OCI-M2 (cell line): ENCODE data around the gene LAMA2.

Experiments
- DNase-seq: peaks from one replicate; lab custom pipeline; 2025; ENCODE audit not compliant: unreplicated experiment; lab: John Stamatoyannopoulos, UW

LAMA2 gene

DNA sequence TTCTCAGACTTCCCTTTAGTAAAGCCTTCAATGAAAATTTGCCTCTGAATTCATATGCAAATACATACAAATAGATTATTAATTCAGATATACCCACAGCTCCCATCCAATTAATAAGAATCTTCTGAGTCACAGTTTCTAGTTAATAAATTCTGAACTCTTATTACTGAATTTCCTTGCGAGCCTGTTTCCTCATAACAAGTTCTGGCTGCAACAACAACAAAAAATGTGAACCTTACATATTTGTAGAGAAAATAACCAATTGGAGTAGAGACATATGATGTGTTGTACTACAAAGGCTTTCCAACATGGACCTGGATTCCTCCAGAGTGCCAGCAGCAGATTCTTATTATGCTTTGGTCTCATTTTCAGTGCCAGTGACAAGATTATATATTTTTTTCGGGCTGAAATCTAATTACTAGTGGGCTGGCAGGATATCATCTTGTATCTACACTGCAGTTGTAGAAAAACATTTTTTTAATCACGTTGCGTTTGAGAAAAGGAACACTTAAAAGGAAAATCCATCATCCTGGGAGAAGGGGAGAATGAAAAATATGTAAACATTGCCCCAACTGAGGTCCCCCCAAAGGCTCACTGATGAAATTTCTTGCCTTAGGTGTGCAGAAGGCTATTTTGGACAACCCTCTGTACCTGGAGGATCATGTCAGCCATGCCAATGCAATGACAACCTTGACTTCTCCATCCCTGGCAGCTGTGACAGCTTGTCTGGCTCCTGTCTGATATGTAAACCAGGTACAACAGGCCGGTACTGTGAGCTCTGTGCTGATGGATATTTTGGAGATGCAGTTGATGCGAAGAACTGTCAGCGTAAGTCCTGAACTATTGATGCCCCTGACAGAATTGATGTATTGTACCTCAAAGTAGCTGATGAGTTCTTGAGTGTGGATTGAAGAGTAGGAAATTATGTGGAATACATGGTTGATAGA, 404.6 kb downstream of the LAMA2 start:
- DNase-seq, result no peak

DNA sequence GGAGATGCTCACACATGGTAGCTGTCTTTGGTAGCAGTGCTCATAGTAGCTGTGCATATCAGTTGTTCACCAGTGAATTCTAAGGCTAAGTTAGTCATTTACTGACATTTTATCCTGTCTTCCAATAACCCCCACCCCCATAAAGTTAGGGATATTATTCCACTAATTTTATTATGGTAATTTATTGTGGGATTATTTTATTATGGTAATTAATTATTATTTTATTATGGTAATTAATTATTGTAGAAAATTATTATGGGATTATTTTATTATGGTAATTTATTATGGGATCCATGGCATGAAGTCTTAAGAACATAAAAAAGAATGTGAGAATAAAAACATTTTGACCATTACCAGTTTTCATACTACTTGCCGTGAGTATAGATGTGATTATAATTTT, 406.5 kb downstream of the LAMA2 start:
- DNase-seq, result no peak

DNA sequence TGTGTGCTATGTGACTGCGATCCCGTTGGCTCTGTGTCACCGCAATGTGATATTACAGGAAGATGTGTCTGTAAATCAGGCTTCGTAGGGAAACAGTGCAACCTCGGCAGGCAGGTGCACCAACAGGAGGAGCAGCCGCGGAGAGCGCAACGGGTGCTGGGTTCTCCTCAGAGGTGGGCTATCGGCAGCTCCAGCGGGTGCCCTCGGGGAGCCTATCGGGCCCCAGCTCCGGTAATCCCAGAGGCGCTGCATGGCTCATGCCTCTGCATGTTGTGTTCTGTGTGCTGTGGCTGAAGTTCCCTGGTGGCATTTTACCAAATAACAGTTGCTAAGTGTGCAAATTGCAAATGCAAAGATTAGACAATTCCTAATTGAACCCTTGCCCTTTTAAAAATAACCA, 409.9 kb downstream of the LAMA2 start:
- no peak for DNase-seq

DNA sequence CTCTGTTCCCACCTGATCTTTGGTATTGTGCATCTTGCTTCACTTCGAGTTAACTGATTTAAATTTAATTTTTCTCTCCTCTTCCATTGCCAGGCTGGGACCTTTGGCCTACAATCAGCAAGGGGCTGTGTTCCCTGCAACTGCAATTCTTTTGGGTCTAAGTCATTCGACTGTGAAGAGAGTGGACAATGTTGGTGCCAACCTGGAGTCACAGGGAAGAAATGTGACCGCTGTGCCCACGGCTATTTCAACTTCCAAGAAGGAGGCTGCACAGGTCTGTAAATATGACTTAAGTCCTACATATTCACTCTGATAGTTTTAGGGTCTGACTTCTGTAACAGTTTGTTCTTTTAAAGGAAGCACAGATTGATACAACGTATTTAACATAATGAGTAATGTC, 414.7 kb downstream of the LAMA2 start:
- no peak for DNase-seq

GRCh38 chr6:129302671-129303070, 419.7 kb downstream of the LAMA2 start:
- DNase-seq, result no peak

DNA sequence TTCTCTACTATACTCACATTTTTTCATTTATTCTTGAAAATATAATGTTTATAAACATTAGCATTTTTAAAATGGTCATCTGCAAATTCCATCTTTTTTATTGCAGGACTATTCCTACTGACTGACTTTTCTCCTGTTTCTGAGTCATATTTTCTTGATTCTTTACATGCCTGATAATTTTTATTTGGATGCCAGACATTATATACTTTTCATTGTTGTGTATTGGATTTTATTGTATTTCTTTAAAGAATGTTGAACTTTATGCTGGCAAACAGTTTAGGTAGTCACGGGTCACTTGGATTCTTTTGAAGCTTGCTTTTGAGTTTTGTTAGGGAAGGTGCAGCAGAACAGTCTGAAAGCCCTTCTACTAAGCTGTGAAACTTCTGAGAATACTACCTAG, 423.9 kb downstream of the LAMA2 start:
- no peak for DNase-seq

GRCh38 chr6:129307845-129308244, 424.9 kb downstream of the LAMA2 start:
- no peak for DNase-seq

- DNase-seq, result no peak
These were observed 426.2 kb downstream of the LAMA2 start for GRCh38 chr6:129309154-129309553.

DNA sequence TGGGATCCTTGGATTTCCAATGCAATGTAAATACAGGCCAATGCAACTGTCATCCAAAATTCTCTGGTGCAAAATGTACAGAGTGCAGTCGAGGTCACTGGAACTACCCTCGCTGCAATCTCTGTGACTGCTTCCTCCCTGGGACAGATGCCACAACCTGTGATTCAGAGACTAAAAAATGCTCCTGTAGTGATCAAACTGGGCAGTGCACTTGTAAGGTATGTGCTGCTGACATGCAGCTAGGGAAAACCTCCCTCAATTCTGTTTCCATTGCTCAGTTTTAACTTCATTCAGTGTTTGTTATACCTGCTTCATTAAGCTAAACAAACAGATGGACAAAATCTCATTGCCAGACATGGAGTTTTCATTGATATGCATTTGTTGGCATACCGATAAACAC, 429.9 kb downstream of the LAMA2 start:
- no peak for DNase-seq

DNA sequence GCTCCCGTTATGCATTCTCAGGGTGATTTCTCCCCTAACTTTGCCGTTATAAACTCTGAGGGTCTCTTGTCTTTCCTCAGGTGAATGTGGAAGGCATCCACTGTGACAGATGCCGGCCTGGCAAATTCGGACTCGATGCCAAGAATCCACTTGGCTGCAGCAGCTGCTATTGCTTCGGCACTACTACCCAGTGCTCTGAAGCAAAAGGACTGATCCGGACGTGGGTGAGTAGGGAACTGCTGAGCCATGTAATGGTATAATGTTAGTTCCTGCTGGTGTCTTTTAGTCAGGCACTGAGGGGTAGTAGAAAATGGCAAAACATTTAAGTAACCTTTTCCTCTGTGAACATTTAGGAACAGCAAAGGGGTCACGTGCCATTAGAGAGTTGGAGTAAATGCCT, 431.6 kb downstream of the LAMA2 start:
- no peak for DNase-seq

GRCh38 chr6:129317931-129318820, 435.2 kb downstream of the LAMA2 start:
- no peak for DNase-seq

DNA sequence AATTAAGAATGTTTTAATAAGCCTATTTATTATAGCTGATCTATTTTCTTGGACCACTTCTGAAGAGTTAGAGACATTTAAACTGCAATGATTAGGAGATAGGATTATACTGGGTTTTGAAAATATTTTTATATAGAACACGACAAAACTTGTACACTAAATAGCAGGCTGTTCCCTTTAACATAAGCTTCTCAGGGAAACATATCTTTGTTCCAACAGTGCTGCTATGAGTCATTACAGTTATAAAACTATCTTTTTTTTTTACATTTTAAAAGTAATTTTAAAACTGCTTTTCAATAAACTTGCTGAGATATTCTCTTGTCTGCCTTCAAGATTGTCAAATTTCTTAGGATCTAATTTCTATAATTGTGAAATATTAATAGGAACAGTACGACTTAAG, 438.0 kb downstream of the LAMA2 start:
- DNase-seq, result no peak

DNA sequence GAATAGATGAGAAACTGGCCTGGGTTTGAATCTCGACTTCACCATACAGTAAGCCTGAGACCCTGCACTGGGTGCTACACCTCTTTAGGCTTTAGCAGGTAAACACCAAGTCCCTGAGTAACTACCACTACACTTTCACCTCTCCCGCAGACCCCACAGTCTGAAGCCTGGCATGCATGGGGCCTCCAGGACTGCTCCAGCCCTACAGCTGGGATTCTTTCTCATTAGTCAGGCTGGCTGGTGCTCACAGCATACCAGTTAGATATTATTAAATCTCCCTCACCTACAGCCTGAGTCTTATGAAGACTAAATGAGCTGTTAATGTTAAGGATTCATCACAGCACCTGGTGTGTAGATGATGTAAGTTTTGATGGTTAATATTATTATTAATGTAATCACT, 438.4 kb downstream of the LAMA2 start:
- DNase-seq, result no peak

GRCh38 chr6:129324345-129324744, 441.4 kb downstream of the LAMA2 start:
- no peak for DNase-seq

GRCh38 chr6:129329678-129330077, 446.7 kb downstream of the LAMA2 start:
- no peak for DNase-seq

GRCh38 chr6:129331450-129332138, 448.7 kb downstream of the LAMA2 start:
- DNase-seq, result no peak

DNA sequence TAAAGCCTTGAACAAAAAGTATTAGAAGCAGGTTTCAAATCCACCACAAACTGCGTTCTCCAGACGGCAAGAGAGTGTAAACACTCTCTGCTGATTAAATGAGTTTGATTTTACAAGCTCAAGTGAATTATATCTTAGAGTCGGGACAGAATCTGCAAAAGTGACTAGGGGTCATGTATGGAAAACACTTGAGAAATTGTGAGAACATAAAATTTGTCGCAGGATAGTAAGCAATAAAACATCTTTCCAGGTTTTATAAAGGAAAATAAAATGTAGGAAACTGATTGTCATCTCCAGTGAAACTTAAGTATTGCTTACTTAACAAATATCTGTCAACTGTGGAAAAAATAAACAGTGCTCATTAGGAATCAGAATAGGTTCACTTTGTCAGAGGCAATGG, 452.9 kb downstream of the LAMA2 start:
- no peak for DNase-seq

DNA sequence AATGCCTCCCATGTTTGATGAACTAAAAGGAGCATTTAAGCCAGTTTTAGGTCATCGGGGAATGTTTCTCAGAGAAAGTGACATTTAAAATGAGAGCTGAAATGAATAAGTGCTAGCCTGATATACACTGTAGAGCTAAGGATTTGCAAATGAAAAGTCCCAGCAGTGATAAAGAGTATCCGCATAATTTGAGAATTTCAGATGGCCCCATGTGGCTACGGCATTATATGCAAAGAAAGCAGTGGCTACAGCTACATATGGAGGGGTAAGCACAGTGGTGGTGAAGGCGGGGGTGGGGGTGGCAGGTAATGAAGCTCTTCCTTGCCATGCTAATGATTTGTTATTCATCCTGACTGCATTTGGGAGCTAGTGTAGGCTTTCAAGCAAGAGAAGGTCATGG, 455.7 kb downstream of the LAMA2 start:
- no peak for DNase-seq

GRCh38 chr6:129340983-129341382, 458.0 kb downstream of the LAMA2 start:
- no peak for DNase-seq

DNA sequence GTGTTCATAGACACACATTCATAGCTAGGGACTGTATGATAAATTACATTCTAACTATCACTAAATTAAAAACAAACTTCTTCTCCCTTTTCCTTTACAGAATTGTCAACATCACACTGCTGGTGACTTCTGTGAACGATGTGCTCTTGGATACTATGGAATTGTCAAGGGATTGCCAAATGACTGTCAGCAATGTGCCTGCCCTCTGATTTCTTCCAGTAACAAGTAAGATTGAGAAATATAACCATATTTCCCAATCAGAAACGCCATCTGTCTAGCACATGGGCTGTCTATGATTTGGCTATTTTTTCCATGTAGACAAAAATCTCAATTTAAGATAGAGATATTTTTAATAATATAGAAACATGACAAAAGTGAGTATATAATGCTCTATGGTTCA, 459.3 kb downstream of the LAMA2 start:
- no peak for DNase-seq

GRCh38 chr6:129342796-129343195, 459.9 kb downstream of the LAMA2 start:
- no peak for DNase-seq
